Urothelium cell line (cell line): ENCODE data around the gene EMID1.

ENCODE experiments used
- DNase-seq: peaks from one replicate; pipeline ENCODE4 v3.0.0; 2011; ENCODE audit warnings: low spot score, mixed read lengths
- FAIRE-seq: peaks from 2 replicates; lab custom pipeline; 2011; peaks lifted over from hg19 to GRCh38; lab: Jason Lieb, UNC

The EMID1 gene

GRCh38 chr22:29277927-29278326 is 72.2 kb downstream of the EMID1 start:
- no peak for FAIRE-seq

DNA sequence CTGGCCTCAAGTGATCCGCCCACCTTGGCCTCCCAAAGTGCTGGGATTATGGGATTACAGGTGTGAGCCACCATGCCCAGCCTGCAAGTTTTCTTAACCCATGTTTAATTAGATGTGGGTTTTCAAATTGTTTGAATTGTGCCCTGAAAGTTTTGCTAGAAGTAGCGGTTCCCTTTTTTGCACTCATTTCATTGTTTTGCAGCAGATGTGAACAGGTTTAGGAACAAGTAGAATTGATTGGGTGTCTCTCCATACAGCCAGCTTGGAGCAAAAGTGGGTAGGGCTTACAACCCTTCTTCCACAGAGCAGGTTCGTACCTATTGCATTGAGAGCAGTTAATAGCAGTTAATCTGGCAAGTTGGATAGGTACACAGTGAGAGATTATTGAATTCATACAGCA is 78.5 kb downstream of the EMID1 start:
- FAIRE-seq = no peak
- DNase-seq = no peak

More at GRCh38 chr22:29277927-29278326, 72.2 kb downstream of the EMID1 start:
- no peak for DNase-seq

DNA sequence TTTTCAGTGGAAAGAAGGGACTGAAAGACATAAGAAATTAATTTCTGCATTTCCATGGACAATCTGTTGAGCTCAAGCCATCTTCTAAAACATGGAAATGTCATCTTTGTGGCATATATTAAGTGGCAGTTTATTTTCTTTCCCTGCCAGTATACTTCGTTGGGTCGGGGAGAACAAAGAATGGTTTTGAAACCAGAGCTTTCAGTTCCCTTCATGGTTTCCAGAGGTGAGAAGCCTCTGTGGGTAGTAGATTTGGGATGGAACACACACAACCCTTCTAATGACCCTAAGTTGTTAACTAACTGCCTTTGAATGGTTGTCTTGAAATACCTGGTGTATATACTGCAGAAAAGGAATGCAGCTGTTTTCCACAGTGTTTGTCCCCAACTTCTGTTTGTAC is 83.1 kb downstream of the EMID1 start:
- no peak for DNase-seq
- FAIRE-seq = no peak

GRCh38 chr22:29290061-29290460 is 84.4 kb downstream of the EMID1 start:
- DNase-seq = no peak
- FAIRE-seq = no peak

GRCh38 chr22:29291215-29291614 is 85.5 kb downstream of the EMID1 start:
- FAIRE-seq (peak; percentile 44), DNase-seq (no peak)

DNA sequence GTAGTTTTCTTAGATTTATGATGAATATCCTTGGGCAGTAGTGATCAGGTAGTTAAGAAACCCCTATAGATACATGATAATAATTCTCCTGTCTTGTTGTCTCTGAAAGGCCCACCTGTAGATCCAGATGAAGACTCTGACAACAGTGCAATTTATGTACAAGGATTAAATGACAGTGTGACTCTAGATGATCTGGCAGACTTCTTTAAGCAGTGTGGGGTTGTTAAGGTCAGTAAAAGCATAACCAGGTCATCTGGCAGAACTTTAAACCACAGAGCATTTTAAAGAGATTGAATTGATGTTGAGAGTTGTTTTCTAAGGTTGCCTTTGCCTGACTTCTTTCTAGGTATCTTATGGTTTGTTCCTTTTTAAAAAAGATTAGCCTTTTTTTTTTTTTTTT is 86.7 kb downstream of the EMID1 start:
- DNase-seq (no peak), FAIRE-seq (no peak)

DNA sequence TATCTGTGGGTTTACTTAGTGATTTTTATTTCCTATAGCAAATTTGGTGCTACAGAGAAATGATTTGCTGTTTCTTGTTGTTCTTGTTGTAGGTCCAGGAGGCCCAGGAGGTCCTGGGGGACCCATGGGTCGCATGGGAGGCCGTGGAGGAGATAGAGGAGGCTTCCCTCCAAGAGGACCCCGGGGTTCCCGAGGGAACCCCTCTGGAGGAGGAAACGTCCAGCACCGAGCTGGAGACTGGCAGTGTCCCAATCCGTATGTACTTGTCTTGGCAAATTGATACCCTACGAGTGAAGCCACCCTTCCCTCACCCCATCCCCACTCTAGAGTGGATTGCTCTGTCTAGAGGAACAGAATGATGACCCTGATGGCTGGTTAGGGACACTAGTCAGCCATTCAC is 92.9 kb downstream of the EMID1 start:
- no peak for FAIRE-seq

GRCh38 chr22:29299136-29299900 is 93.6 kb downstream of the EMID1 start:
- FAIRE-seq (peak; percentile 68), DNase-seq (no peak)

More for the DNA sequence above, 92.9 kb downstream of the EMID1 start:
- DNase-seq = no peak

GRCh38 chr22:29300467-29300806 is 94.7 kb downstream of the EMID1 start:
- no peak for FAIRE-seq
- no peak for DNase-seq

DNA sequence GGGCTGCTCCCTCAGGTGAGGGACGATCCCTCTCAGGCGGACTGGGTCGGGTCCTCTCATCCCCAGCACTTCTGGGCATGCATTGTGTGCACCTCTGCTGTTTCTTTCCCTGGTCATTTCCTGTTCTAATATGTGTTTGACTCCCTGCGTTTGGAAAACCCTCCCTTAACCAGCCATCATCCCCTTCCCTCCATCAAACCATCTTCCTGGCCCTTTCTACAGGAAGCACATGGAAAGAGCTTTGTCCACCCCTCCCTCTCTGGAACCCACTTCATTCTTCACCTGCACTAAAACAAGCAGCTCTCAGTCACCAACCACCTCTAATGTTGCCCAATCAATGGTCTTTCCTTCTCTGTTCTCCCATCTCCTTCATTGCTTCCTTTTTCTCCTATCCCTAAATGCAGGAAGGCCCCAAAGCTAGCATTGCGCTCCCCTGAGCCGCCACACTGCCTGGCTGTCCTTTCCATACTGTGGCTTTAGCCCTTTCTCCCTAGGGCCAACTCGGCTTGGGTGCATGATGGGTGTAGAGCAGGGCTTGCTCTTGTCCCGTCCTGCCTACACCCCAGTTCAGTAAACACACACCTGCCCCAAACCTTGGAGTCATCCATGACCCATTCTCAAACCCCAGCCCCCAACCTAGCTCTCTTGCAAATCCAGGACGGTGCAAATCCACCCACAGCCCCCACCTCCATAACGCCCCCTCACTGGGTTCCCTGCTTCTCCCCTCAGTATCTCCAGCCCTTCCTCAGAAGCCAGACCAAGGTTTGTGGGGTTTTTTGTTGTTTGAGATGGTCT is 95.3 kb downstream of the EMID1 start:
- peak; percentile 37 for FAIRE-seq
- no peak for DNase-seq

DNA sequence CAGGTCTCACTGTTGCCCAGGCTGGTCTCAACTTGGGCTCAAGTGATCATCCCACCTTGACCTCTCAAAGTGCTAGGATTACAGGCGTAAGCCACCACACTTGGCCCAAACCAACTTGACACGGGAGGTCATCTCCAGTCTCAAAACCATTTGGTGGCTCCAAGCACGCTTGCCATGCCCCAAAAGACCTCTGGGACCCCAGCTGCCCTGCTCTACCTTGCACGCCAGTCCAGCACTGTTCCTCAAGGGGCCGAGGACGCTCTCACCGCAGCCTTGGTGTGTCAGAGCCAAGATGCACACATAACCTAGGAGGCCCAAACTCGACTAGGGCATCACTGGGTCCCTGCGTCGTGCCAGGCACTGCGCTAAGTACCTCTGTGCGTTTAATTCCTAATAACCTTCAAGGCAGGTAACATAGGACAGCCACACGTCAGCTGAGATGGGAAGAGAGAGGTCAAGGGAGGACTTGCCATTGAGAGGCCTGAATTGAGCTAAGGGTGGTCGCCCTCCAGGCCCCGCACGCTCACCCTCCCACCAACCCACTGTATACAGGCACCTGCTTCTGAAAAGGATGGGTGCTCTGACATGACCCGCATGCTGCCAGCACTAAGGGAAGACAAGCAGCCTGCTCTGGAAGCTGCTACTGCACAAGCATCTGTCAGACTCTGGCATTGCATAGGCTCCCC is 96.2 kb downstream of the EMID1 start:
- FAIRE-seq (no peak), DNase-seq (no peak)

DNA sequence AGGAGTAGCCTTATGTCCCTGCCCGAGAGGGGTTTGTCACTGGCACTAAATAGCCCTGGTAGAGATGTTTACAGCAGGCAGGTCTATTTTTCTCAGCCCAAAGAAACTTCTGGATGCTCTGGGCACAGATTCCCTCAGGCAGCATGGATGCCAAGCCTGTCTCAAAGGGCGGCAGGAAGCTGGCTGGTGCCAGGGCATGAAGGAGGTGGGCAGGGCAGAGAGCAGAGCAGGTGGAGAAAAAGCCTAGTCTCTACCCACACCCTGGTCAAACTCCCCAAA is 96.6 kb downstream of the EMID1 start:
- no peak for DNase-seq

GRCh38 chr22:29302681-29303465 is 97.2 kb downstream of the EMID1 start:
- FAIRE-seq (peak; percentile 20), DNase-seq (no peak)

More for the DNA sequence above, 96.6 kb downstream of the EMID1 start:
- no peak for FAIRE-seq

DNA sequence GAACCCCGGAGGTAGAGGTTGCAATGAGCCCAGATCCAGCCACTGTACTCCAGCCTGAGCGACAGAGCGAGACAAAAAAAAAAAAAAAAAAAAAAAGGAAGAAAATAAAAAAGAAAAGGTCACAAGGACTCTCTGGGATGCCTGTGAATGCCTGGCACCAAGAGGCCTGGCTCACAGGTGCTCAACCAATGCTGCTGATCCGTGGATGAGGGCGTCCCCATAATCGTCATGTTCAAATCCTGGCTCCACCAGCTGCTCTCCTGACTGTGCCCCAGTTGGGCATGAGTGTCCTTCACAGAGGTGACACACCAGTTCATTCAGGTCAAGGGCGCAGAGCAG is 100.1 kb downstream of the EMID1 start:
- FAIRE-seq = no peak
- DNase-seq = no peak

- FAIRE-seq = peak; percentile 95
Observed at GRCh38 chr22:29306175-29306834, 100.6 kb downstream of the EMID1 start, which contains the start of gene GAS2L1. Gene GAS2L1, plus strand, starts transcription at chr22:29306650. Its CDS starts 1,456 bp downstream, at chr22:29308106.

GRCh38 chr22:29306835-29307595 is 101.3 kb downstream of the EMID1 start:
- DNase-seq (peak; percentile 93), FAIRE-seq (peak; percentile 65)

More at GRCh38 chr22:29306175-29306834, 100.6 kb downstream of the EMID1 start, which contains the start of gene GAS2L1:
- DNase-seq = peak; percentile 97

DNA sequence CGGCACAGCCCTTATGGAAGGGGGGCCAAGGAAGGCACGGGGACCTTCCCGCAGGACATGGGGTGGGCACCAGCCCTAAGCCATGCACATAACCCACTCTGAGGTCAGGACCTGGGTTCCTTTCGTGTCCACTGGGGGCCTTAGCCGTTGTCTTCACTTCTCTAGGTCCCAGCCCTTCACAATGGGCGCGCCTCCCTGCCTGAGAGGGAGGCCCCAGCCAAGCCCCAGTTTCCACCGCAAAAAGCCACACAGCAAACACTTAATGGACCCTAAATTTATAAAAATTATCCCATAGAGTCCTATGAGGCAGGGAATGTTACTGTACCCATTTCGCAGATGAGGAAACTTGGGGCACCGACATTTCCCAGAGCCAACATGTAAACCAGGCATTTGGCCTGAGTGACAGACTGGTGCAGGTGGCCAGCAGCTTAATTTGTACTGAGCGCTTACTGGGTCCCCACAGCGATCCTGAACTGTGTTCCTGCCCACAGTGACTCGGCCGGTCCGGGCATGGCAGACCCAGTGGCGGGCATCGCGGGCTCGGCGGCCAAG is 102.0 kb downstream of the EMID1 start:
- peak; percentile 23 for DNase-seq
- peak; percentile 20 for FAIRE-seq

DNA sequence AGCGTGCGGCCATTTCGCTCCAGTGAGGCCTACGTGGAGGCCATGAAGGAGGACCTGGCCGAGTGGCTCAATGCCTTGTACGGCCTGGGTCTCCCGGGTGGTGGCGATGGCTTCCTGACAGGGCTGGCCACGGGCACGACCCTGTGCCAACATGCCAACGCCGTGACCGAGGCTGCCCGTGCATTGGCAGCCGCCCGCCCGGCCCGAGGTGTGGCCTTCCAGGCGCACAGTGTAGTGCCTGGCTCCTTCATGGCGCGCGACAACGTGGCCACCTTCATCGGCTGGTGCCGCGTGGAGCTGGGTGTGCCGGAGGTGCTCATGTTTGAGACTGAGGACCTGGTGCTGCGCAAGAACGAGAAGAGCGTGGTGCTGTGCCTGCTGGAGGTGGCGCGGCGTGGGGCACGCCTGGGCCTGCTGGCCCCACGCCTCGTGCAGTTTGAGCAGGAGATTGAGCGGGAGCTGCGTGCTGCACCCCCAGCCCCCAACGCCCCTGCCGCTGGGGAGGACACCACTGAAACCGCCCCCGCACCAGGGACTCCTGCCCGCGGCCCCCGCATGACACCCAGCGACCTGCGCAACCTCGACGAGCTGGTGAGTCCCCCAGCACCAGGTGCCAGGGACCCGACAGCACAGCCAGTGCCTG is 102.6 kb downstream of the EMID1 start:
- no peak for DNase-seq
- FAIRE-seq = peak; percentile 52

- DNase-seq (peak; percentile 84), FAIRE-seq (peak; percentile 87)
Observed at GRCh38 chr22:29308791-29309262, 103.1 kb downstream of the EMID1 start.
